Prostate gland (tissue), 2 donors: Measurements from ENCODE around the gene ACACA.

ENCODE experiments used
- POLR2A ChIP-seq: fragments of 450-650 bp; IDR thresholded peaks from one replicate; pipeline ENCODE4 v1.6.1; 2016; ENCODE audit warnings: antibody characterized with exemption, mild to moderate bottlenecking
- POLR2AphosphoS5 ChIP-seq: sonication (generic); formaldehyde crosslinking; IDR thresholded peaks from one replicate; pipeline ENCODE4 v1.6.1; 2017; ENCODE audit warnings: antibody characterized with exemption
- TF ChIP-seq, protein P1 (sequence below), 4 experiments: fragments of 200-600 bp in 2 of 4; fragments of 450-650 bp in 2 of 4; sonication (generic) in 2 of 4; IDR thresholded peaks; 1 replicate in 3 of 4; 2 replicates in 1 of 4; pipeline ENCODE4 v1.5.1; 2016 to 2019; ENCODE audit warnings: antibody characterized with exemption in 4 of 4, mild to moderate bottlenecking in 2 of 4, moderate library complexity in 2 of 4

DNA sequence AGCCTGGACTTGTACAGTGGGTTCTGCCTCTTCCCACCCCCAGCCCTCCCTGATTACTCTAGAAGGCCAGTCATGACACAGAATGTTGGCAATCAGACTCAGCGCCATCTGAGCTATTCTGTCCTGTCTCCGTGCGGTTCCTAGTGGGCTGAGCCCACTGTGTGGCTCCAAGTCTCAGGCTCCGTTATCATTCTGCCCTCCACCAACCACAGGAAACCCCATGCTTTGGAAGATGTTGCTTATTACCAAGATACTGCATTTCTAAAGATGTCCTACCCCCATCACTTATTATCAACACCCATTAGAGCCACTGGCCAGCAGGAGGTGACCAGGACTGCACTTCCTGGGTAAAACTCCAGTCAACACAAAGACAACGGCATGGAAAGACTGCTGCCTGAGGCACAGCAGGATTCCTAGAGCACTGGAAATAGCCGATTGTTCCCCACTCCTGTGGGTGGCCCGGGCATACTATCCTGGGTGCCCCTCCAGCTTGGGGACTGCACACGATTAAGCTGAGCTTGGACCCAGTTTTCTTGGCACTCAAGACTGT lies 324.2 kb downstream of the ACACA start:
- TF ChIP-seq, protein P1, sequence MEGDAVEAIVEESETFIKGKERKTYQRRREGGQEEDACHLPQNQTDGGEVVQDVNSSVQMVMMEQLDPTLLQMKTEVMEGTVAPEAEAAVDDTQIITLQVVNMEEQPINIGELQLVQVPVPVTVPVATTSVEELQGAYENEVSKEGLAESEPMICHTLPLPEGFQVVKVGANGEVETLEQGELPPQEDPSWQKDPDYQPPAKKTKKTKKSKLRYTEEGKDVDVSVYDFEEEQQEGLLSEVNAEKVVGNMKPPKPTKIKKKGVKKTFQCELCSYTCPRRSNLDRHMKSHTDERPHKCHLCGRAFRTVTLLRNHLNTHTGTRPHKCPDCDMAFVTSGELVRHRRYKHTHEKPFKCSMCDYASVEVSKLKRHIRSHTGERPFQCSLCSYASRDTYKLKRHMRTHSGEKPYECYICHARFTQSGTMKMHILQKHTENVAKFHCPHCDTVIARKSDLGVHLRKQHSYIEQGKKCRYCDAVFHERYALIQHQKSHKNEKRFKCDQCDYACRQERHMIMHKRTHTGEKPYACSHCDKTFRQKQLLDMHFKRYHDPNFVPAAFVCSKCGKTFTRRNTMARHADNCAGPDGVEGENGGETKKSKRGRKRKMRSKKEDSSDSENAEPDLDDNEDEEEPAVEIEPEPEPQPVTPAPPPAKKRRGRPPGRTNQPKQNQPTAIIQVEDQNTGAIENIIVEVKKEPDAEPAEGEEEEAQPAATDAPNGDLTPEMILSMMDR (IDR thresholded peaks at IDR 0.05), result no peak
- TF ChIP-seq POLR2A, result no peak
- TF ChIP-seq POLR2AphosphoS5, result no peak
